Caco-2 (cell line): Measurements from ENCODE around the gene LCAT. TPM values are rescaled to one million over a fixed set of nuclear protein-coding genes. Genes with fewer than 3 reads are reported as not detected.

Experiments used
- BruUV-seq: library from RNA; stranded (reverse); fragments of 400-500 nt; replicated peaks from 2 replicates; lab custom pipeline; 2021; lab: Mats Ljungman, UMichigan
- CTCF ChIA-PET: fragments of 300-600 bp; sonication (Branson Sonifier 250); formaldehyde crosslinking; loops from one replicate; lab custom pipeline; 2022; ENCODE audit warnings: antibody characterized with exemption; lab: Charles Lee
- POLR2A ChIA-PET: fragments of 300-600 bp; sonication (Branson Sonifier 250); formaldehyde crosslinking; loops from one replicate; lab custom pipeline; 2022; ENCODE audit warnings: antibody characterized with exemption; lab: Charles Lee
- DNase-seq, 2 experiments: peaks; one replicate each; pipeline versions ENCODE4 v3.0.0 to v3.0.0-alpha.2; 2020 to 2022
- H3K27me3 ChIP-seq: replicated peaks from 2 replicates; pipeline ENCODE4 v1.6.0; 2011; ENCODE audit warnings: low read length; ENCODE audit not compliant: control insufficient read depth, insufficient read depth
- H3K36me3 ChIP-seq: 2 replicates; pipeline ENCODE4 v1.5.1; 2011; ENCODE audit warnings: low read length; ENCODE audit not compliant: control insufficient read depth, insufficient read depth
- H3K4me1 ChIP-seq: fragments of 250-450 bp; sonication (Bioruptor Pico); 2 replicates; pipeline ENCODE4 v1.5.1; 2020; ENCODE audit warnings: mild to moderate bottlenecking
- H3K4me3 ChIP-seq: 2 replicates; pipeline ENCODE4 v1.5.1; 2011; ENCODE audit warnings: low read depth, mild to moderate bottlenecking, control low read depth, low read length
- H3K9me3 ChIP-seq: fragments of 250-450 bp; sonication (Bioruptor Pico); 2 replicates; pipeline ENCODE4 v1.5.1; 2020; ENCODE audit warnings: mild to moderate bottlenecking, moderate library complexity
- H3K27ac Mint-ChIP-seq: one replicate; pipeline ENCODE4 v1.8.0; 2022; ENCODE audit warnings: mixed read lengths; ENCODE audit not compliant: unreplicated experiment
- H3K27me3 Mint-ChIP-seq: one replicate; pipeline ENCODE4 v1.8.0; 2022; ENCODE audit warnings: mixed read lengths; ENCODE audit not compliant: insufficient read depth, unreplicated experiment
- H3K36me3 Mint-ChIP-seq: one replicate; pipeline ENCODE4 v1.8.0; 2022; ENCODE audit warnings: mild to moderate bottlenecking, mixed read lengths; ENCODE audit not compliant: insufficient read depth, unreplicated experiment
- H3K4me1 Mint-ChIP-seq: one replicate; pipeline ENCODE4 v1.8.0; 2022; ENCODE audit warnings: low read depth, mixed read lengths; ENCODE audit not compliant: unreplicated experiment
- H3K4me3 Mint-ChIP-seq: one replicate; pipeline ENCODE4 v1.8.0; 2022; ENCODE audit warnings: mild to moderate bottlenecking, moderate library complexity, mixed read lengths; ENCODE audit not compliant: unreplicated experiment
- H3K9me3 Mint-ChIP-seq: one replicate; pipeline ENCODE4 v1.8.0; 2022; ENCODE audit warnings: mixed read lengths; ENCODE audit not compliant: unreplicated experiment
- intact Hi-C: fragments of 100-400 bp; cut with micrococcal nuclease; formaldehyde crosslinking; loops from one replicate; pipeline ENCODE4 v1.10.0; 2022; ENCODE audit not compliant: unreplicated experiment
- total RNA-seq: library from RNA; stranded (reverse); gene quantifications from 2 replicates; pipeline ENCODE4 v1.2.3, GENCODE V29; 2022
- TF ChIP-seq, protein P1 (sequence below), 2 experiments: fragments of 200-600 bp in 1 of 2; IDR thresholded peaks; 1 replicate in 1 of 2; 2 replicates in 1 of 2; pipeline versions ENCODE4 v1.5.1 to v1.8.0; 2011 to 2022; ENCODE audit warnings: antibody characterized with exemption in 1 of 2, control low read depth in 1 of 2, inconsistent platforms in 1 of 2, low read depth in 1 of 2, low read length in 1 of 2, mild to moderate bottlenecking in 1 of 2, moderate library complexity in 1 of 2; ENCODE audit not compliant: insufficient read depth in 1 of 2, severe bottlenecking in 1 of 2, unreplicated experiment in 1 of 2

Gene LCAT
- total RNA-seq, 1 experiment from 2014 or later: 33.3 TPM

DNA sequence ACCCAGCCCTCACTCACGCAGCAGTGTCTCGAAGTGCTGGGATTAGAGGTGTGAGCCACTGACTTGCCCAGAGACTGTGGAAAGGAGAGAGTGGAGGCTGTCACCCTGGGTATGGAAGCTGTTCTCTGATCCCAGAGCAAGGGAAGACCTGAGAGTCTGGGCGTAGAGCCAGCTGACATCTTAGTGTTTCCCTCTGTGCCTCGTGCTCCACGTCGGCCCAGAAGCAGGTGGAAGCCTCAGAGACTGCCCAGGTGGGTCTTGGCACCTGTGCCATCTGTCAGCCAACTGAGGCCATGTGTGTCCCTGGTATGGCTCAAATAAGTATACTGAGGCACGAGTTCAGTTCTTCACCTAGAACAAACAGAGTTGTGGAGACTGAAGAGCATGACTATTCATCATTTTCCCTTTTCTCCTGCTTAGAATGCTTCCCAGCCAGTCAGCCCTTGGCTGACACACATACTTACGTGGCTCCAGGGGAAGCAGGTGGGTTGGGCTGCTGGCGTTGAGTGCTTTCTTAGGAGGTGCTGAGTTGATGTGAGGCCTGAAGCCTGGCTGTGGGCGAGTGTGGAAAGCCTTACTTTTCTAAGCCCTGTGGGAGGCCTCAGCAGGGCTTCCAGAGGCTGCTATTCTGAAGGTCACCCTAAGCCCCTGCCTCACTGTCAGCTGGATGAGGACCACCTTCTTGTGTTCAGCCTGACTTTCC, 20.4 kb downstream of the LCAT start:
- H3K36me3 Mint-ChIP-seq: peaks cover 10% of the 10 kb centered on the region
- no peaks in the 10 kb centered on the region for H3K4me1 ChIP-seq
- no peaks in the 10 kb centered on the region for H3K9me3 Mint-ChIP-seq
- peaks cover 8% of the 10 kb centered on the region for H3K36me3 ChIP-seq
- no peak overlapping the region for H3K27ac Mint-ChIP-seq
- no peaks in the 10 kb centered on the region for H3K27me3 ChIP-seq
- H3K4me3 Mint-ChIP-seq: no peak overlapping the region
- intact Hi-C loops: no loop called here
- ChIA-PET CTCF (interaction anchor here (0.5 to 1.1 kb wide), 3 partner anchors 40 to 245 kb away, joined by 3 read pairs; partner anchors contain the start of genes RANBP10 and TSNAXIP1), POLR2A (no interaction called here)
- DNase-seq: no peak
- TF ChIP-seq, protein P1, sequence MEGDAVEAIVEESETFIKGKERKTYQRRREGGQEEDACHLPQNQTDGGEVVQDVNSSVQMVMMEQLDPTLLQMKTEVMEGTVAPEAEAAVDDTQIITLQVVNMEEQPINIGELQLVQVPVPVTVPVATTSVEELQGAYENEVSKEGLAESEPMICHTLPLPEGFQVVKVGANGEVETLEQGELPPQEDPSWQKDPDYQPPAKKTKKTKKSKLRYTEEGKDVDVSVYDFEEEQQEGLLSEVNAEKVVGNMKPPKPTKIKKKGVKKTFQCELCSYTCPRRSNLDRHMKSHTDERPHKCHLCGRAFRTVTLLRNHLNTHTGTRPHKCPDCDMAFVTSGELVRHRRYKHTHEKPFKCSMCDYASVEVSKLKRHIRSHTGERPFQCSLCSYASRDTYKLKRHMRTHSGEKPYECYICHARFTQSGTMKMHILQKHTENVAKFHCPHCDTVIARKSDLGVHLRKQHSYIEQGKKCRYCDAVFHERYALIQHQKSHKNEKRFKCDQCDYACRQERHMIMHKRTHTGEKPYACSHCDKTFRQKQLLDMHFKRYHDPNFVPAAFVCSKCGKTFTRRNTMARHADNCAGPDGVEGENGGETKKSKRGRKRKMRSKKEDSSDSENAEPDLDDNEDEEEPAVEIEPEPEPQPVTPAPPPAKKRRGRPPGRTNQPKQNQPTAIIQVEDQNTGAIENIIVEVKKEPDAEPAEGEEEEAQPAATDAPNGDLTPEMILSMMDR (IDR thresholded peaks at IDR 0.05; ENCODE audit: insufficient read depth in 1 of 2, low read depth in 1 of 2, low read length in 1 of 2, severe bottlenecking in 1 of 2, unreplicated experiment in 1 of 2): no peak
- H3K4me1 Mint-ChIP-seq: no peaks in the 10 kb centered on the region
- H3K4me3 ChIP-seq: no peak overlapping the region
- no peaks in the 10 kb centered on the region for H3K9me3 ChIP-seq
- BruUV-seq: no TSS peak
- no peaks in the 10 kb centered on the region for H3K27me3 Mint-ChIP-seq

DNA sequence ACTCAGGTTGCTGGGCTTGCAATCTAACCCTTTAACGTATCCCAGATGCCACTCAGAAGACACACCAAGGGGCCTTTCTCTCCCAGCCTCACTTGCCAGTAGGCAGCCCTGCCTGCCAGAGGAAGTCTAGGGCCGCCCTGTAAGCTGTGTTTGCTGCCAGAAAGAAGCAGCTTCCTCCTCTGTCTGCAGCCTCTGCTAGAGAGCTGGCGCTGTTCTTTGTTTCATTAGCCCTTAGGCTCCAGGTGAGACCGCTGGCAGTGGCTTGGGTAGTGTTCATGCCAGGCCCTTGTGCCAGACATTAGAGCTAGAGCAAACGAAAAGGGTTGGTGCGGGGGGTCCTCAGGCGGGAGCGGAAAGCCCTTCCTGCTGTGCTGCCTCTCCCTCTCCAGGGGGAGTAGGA, 21.2 kb downstream of the LCAT start:
- Histone ChIP-seq H3K9me3 (no peaks in the 10 kb centered on the region), H3K36me3 (peaks cover 6% of the 10 kb centered on the region), H3K4me1 (no peaks in the 10 kb centered on the region), H3K27me3 (no peaks in the 10 kb centered on the region), H3K4me3 (no peak overlapping the region)
- H3K4me3 Mint-ChIP-seq: no peak overlapping the region
- no peak overlapping the region for H3K27ac Mint-ChIP-seq
- TF ChIP-seq, protein P1 (IDR thresholded peaks at IDR 0.05; ENCODE audit: insufficient read depth in 1 of 2, low read depth in 1 of 2, low read length in 1 of 2, severe bottlenecking in 1 of 2, unreplicated experiment in 1 of 2): no peak
- no peaks in the 10 kb centered on the region for H3K9me3 Mint-ChIP-seq
- CTCF ChIA-PET: interaction anchor here (0.6 to 1.5 kb wide), 5 partner anchors 18 to 118 kb away, joined by 3 to 4 read pairs (median 3); no protein-coding TSS in a partner anchor
- no TSS peak for BruUV-seq
- H3K27me3 Mint-ChIP-seq: no peaks in the 10 kb centered on the region
- intact Hi-C loops: no loop called here
- DNase-seq: no peak
- no peaks in the 10 kb centered on the region for H3K4me1 Mint-ChIP-seq
- peaks cover 7% of the 10 kb centered on the region for H3K36me3 Mint-ChIP-seq
- POLR2A ChIA-PET: no interaction called here

DNA sequence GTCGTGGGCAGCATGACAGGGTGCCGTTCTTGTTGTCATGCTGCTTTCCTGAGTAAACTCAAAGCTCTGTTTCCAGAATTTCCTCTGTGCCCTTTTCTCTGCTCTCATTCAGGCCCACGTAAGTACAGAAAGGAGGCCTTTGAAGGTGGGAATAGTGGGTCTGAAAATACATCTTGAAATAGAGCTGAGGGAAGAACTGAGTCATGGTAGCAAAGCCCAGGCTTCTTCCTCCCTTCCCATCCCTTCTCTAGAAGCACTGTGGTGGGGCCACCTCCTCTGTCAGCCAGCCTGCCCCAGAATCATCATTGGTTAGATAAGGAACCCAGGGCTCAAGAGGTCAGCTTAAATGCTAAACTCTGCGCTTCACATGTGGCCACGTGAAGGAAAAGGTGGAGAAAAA, 21.7 kb downstream of the LCAT start:
- H3K36me3 ChIP-seq: peaks cover 6% of the 10 kb centered on the region
- CTCF ChIA-PET: interaction anchor here (0.6 to 1.5 kb wide), 4 partner anchors 19 to 118 kb away, joined by 3 to 4 read pairs (median 4); no protein-coding TSS in a partner anchor
- no peaks in the 10 kb centered on the region for H3K9me3 ChIP-seq
- H3K27ac Mint-ChIP-seq: no peak overlapping the region
- H3K27me3 Mint-ChIP-seq: no peaks in the 10 kb centered on the region
- no peaks in the 10 kb centered on the region for H3K27me3 ChIP-seq
- BruUV-seq: no TSS peak
- H3K4me3 Mint-ChIP-seq: no peak overlapping the region
- no peaks in the 10 kb centered on the region for H3K4me1 Mint-ChIP-seq
- H3K36me3 Mint-ChIP-seq: peaks cover 7% of the 10 kb centered on the region
- intact Hi-C loops: no loop called here
- TF ChIP-seq, protein P1 (IDR thresholded peaks at IDR 0.05; ENCODE audit: insufficient read depth in 1 of 2, low read depth in 1 of 2, low read length in 1 of 2, severe bottlenecking in 1 of 2, unreplicated experiment in 1 of 2): no peak
- no peak for DNase-seq
- H3K9me3 Mint-ChIP-seq: no peaks in the 10 kb centered on the region
- POLR2A ChIA-PET: no interaction called here
- no peaks in the 10 kb centered on the region for H3K4me1 ChIP-seq
- no peak overlapping the region for H3K4me3 ChIP-seq
